Measurements from ENCODE around the gene LEPROT.
A peak's percentile ranks its signal among the peaks of the same experiment; 100 is the strongest.

LEPROT gene

GRCh38 chr1:65477414-65478378 lies 57.2 kb downstream of the LEPROT start:
- DNase-seq (ENCODE audit: low spot score), result no peak

DNA sequence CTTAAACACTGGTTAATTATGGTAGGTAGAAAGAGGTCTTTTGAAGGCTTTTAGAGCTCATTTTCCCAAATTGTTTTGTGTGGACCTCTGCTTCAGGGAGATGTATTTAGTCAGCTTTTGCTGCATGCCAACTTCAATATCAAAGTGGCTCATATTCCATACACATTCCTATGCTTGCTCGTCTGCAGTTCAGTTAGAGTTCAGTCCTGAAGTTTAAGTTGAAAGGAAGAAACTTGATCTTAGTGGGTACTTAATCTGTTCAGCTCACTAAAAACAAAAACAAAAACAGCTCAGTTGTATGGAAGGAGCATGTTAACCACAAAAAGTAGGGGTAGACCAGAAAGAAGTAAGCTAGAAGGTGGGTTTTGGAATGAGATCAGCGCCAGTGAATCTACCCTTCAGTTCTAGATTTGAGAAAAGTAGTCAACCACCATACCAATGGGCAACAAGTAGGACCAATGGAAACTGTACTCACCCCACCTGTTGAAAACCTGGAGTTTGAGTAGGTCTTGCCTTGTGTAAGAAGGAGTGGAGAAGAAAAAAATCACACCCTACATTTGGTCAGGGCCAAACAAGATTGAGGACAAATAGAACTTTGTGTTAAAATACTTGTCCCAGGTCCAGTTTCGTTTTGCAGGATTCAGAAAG lies 58.0 kb downstream of the LEPROT start:
- DNase-seq (ENCODE audit: low spot score), result no peak

DNA sequence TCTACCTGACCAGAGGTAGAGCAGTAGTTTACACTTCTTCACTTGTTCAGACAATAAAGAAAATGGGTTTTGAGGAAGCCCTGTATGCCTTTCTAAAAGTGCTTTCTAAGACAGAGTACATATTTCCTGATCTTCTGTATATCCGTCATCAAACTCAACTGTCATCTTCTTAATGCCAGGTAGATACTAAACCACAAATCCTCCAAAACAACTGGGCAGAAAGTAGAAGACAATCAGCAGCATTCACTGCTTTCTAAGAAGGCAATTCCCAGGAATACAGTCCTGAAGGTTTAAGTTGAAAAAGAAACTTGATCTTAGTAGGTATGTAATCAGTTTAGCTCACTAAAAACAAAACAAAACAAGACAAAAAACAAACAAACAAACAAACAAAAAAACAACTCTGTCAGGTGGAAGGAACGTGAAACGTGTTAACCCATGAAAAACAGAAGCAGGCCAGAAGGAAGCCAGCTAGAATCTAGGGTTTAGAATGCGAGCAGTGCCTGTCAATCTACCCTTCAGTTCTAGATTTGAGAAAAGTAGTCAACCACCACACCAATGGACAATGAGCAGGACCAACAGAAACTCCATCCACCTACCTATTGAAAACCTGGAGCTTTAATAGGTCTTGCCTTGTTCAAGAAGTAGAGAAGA lies 59.2 kb downstream of the LEPROT start:
- no peak for DNase-seq (ENCODE audit: low spot score)

DNA sequence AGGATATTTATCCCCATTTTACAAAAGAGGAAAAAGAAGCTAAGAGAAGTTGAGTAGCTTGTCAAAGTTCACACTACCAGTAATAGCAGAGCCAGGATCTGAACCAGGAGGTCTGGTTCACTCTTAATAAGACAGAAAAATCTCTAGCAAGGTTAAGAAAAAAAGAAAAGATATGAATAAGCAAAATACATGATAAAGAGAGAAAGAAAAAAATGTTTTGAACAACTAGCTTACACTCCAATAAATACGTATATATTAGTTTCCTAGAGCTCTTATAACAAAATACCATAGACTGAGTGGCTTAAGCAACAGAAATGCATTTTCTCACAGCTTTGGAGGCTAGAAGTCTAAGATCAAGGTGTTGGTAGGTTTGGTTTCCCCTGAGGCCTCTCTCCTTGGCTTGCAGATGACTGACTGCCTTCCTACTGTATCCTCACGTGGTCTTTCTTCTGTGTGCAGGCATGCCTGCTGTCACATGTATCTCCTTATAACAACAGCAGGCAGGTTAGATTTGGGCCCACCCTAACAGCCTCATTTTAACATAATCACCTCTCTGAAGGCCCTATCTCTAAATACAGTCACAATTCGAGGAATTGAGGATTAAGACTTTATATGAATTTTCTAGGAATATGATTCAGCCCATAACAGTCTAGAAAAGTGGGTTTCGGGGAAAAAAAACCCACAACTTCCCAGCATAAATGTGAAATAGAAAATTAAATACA lies 60.4 kb downstream of the LEPROT start:
- peak; percentile 82 for DNase-seq (ENCODE audit: low spot score)

GRCh38 chr1:65483993-65484754 lies 63.7 kb downstream of the LEPROT start:
- no peak for DNase-seq (ENCODE audit: low spot score)
